RCC 7860 (cell line): ENCODE results near the gene MCC.

Experiments used
- DNase-seq: peaks from one replicate; pipeline ENCODE4 v3.0.0-alpha.2; 2015; ENCODE audit warnings: low spot score
- FAIRE-seq: peaks from 2 replicates; lab custom pipeline; 2012; peaks lifted over from hg19 to GRCh38; lab: Jason Lieb, UNC

MCC gene

GRCh38 chr5:113064806-113065205 is 423.4 kb downstream of the MCC start:
- no peak for FAIRE-seq
- DNase-seq: no peak

- DNase-seq (no peak), FAIRE-seq (no peak)
These were observed 424.3 kb downstream of the MCC start for GRCh38 chr5:113063927-113064326.

GRCh38 chr5:113062869-113063508 is 425.3 kb downstream of the MCC start:
- no peak for DNase-seq
- FAIRE-seq: no peak

- FAIRE-seq (peak; percentile 96), DNase-seq (peak; percentile 77)
These were observed 426.1 kb downstream of the MCC start for GRCh38 chr5:113061846-113062780.

GRCh38 chr5:113060408-113061025 is 427.7 kb downstream of the MCC start:
- FAIRE-seq (no peak), DNase-seq (peak; percentile 20)

- FAIRE-seq (peak; percentile 99), DNase-seq (peak; percentile 99)
These were observed 428.8 kb downstream of the MCC start for GRCh38 chr5:113059232-113060040.

- no peak for FAIRE-seq
- DNase-seq: no peak
These were observed 429.5 kb downstream of the MCC start for GRCh38 chr5:113058706-113059226.

- FAIRE-seq: no peak
These were observed 430.0 kb downstream of the MCC start for GRCh38 chr5:113058269-113058668.

GRCh38 chr5:113057557-113057984 is 430.7 kb downstream of the MCC start:
- FAIRE-seq (no peak), DNase-seq (no peak)

More at GRCh38 chr5:113058269-113058668, 430.0 kb downstream of the MCC start:
- no peak for DNase-seq

GRCh38 chr5:113056988-113057387 is 431.3 kb downstream of the MCC start:
- FAIRE-seq (no peak), DNase-seq (no peak)

GRCh38 chr5:113054899-113055298 is 433.4 kb downstream of the MCC start:
- no peak for DNase-seq
- no peak for FAIRE-seq

- FAIRE-seq (no peak), DNase-seq (peak; percentile 65)
These were observed 434.7 kb downstream of the MCC start for GRCh38 chr5:113053511-113053995.

GRCh38 chr5:113052041-113052795 is 436.0 kb downstream of the MCC start:
- DNase-seq: no peak
- no peak for FAIRE-seq

GRCh38 chr5:113050721-113051382 is 437.4 kb downstream of the MCC start:
- DNase-seq (peak; percentile 90), FAIRE-seq (peak; percentile 87)

GRCh38 chr5:113048931-113049330 is 439.3 kb downstream of the MCC start:
- DNase-seq (no peak), FAIRE-seq (no peak)

- FAIRE-seq (peak; percentile 12), DNase-seq (peak; percentile 65)
These were observed 440.3 kb downstream of the MCC start for GRCh38 chr5:113047733-113048652.

GRCh38 chr5:113047234-113047633 is 441.0 kb downstream of the MCC start:
- FAIRE-seq: peak; percentile 93
- DNase-seq: peak; percentile 96
